K562 (cell line): ENCODE data around the gene LMNA. TPM values are rescaled to one million over a fixed set of nuclear protein-coding genes. Genes with fewer than 3 reads are reported as not detected.

Experiments used
- ARHGAP35 ChIP-seq: fragments of 450-650 bp; IDR thresholded peaks from 2 replicates; pipeline ENCODE4 v1.6.1; 2018; ENCODE audit not compliant: partially characterized antibody
- BACH1 ChIP-seq: fragments of 200-800 bp; sonication (Bioruptor generic); IDR thresholded peaks from 2 replicates; pipeline ENCODE4 v1.6.1; 2016; ENCODE audit warnings: missing genetic modification characterization, missing compliant biosample characterization
- BHLHE40 ChIP-seq: IDR thresholded peaks from 2 replicates; pipeline ENCODE4 v1.6.1; 2011; ENCODE audit warnings: low read length, improper control_type of control experiment
- CBX3 ChIP-seq, 2 experiments: IDR thresholded peaks; 1 replicate in 1 of 2; 2 replicates in 1 of 2; pipeline ENCODE4 v1.6.1; 2012; ENCODE audit warnings: inconsistent platforms in 2 of 2, low read length in 2 of 2, borderline replicate concordance in 1 of 2, control low read depth in 1 of 2
- HIVEP1 ChIP-seq: fragments of 250-450 bp; sonication (Bioruptor Pico); IDR thresholded peaks from 2 replicates; pipeline ENCODE4 v1.4.0; 2020; ENCODE audit warnings: mild to moderate bottlenecking
- MCM2 ChIP-seq: fragments of 450-650 bp; IDR thresholded peaks from 2 replicates; pipeline ENCODE4 v1.6.1; 2017; ENCODE audit warnings: low read depth, mild to moderate bottlenecking
- MTA2 ChIP-seq: fragments of 450-650 bp; IDR thresholded peaks from 2 replicates; pipeline ENCODE4 v1.6.1; 2016; ENCODE audit warnings: low read depth
- NR1H2 ChIP-seq: sonication (generic); formaldehyde crosslinking; IDR thresholded peaks from 2 replicates; pipeline ENCODE4 v1.4.0; 2020; ENCODE audit warnings: mild to moderate bottlenecking, missing genetic modification reagents
- RFX1 ChIP-seq: fragments of 450-650 bp; IDR thresholded peaks from 2 replicates; pipeline ENCODE4 v1.6.1; 2016; ENCODE audit warnings: mild to moderate bottlenecking, moderate library complexity
- SPI1 ChIP-seq: IDR thresholded peaks from 2 replicates; pipeline ENCODE4 v1.6.1; 2011; ENCODE audit warnings: low read depth, low read length, control low read depth, borderline replicate concordance
- SRF ChIP-seq, 2 experiments: fragments of 250-450, 450-650 bp in 1 of 2; sonication (Bioruptor Pico) in 1 of 2; sonication (generic) in 1 of 2; formaldehyde crosslinking; IDR thresholded peaks; 2 replicates each; pipeline versions ENCODE4 v1.5.0 to v1.5.1; 2020 to 2022; ENCODE audit warnings: mild to moderate bottlenecking in 1 of 2, missing genetic modification reagents in 1 of 2
- TEAD2 ChIP-seq: fragments of 450-650 bp; IDR thresholded peaks from 2 replicates; pipeline ENCODE4 v1.6.1; 2016; ENCODE audit warnings: missing genetic modification characterization, control low read depth, missing compliant biosample characterization
- ZC3H4 ChIP-seq: sonication (generic); formaldehyde crosslinking; IDR thresholded peaks from 2 replicates; pipeline ENCODE4 v1.9.0; 2021; ENCODE audit warnings: missing genetic modification reagents, borderline replicate concordance
- ZFP36 ChIP-seq: fragments of 150-350 bp; IDR thresholded peaks from 2 replicates; pipeline ENCODE4 v1.6.1; 2018; ENCODE audit warnings: low read length, low read depth; ENCODE audit not compliant: partially characterized antibody
- ZNF146 ChIP-seq: IDR thresholded peaks from one replicate; pipeline ENCODE4 v1.6.1; 2018; ENCODE audit warnings: missing compliant biosample characterization; ENCODE audit not compliant: unreplicated experiment
- ZNF197 ChIP-seq: fragments of 200-800 bp; sonication (Bioruptor generic); IDR thresholded peaks from 2 replicates; pipeline ENCODE4 v1.6.1; 2016; ENCODE audit warnings: low read depth, missing genetic modification characterization, missing compliant biosample characterization
- ZNF3 ChIP-seq: fragments of 250-450 bp; sonication (Bioruptor Pico); IDR thresholded peaks from 2 replicates; pipeline ENCODE4 v1.5.0; 2021; ENCODE audit warnings: mild to moderate bottlenecking, moderate library complexity
- ZNF324 ChIP-seq: fragments of 250-450 bp; sonication (Bioruptor Pico); IDR thresholded peaks from 2 replicates; pipeline ENCODE4 v1.4.0; 2020; ENCODE audit warnings: mild to moderate bottlenecking
- ZNF75A ChIP-seq: fragments of 450-650 bp; formaldehyde crosslinking; IDR thresholded peaks from 2 replicates; pipeline ENCODE4 v1.4.0; 2020; ENCODE audit warnings: mild to moderate bottlenecking
- polyA plus RNA-seq, 8 experiments: library from polyadenylated mRNA; depleted of rRNA in 4 of 8; stranded (reverse) in 5 of 8; unstranded in 3 of 8; fragments of >200 nt; fragmentation: Nextera tagmentation in 2 of 8; fragmentation: Illumina TruSeq in 1 of 8; extraction: Ambion mirVana in 2 of 8; extraction: Trizol in 1 of 8; gene quantifications; 2 replicates each; pipeline versions ENCODE4 v1.2.1 to v1.2.3, GENCODE V29; 2011 to 2014; ENCODE audit warnings: inconsistent platforms in 1 of 8, missing spikeins in 1 of 8
- total RNA-seq, 7 experiments: library from RNA; depleted of rRNA in 6 of 7; stranded (reverse); fragments of >200 nt in 6 of 7; fragmentation: Illumina TruSeq in 2 of 7; extraction: Trizol in 2 of 7; gene quantifications; 2 replicates each; pipeline versions ENCODE4 v1.2.1 to v1.2.3, GENCODE V29; 2011 to 2021; ENCODE audit warnings: low replicate concordance in 1 of 7
- TF ChIP-seq, protein P1 (sequence below): sonication (generic); IDR thresholded peaks from 2 replicates; pipeline ENCODE4 v1.6.1; 2016
- TF ChIP-seq, protein P2 (sequence below): IDR thresholded peaks from 3 replicates; pipeline ENCODE4 v1.6.1; 2011; ENCODE audit warnings: borderline replicate concordance, mild to moderate bottlenecking, moderate library complexity; ENCODE audit not compliant: insufficient read length; ENCODE audit errors: extremely low read depth
- TF ChIP-seq, protein P3 (sequence below): fragments of 250-450 bp; sonication (Bioruptor Pico); IDR thresholded peaks from 2 replicates; pipeline ENCODE4 v1.5.1; 2021; ENCODE audit warnings: mild to moderate bottlenecking
- TF ChIP-seq, protein P4 (sequence below): fragments of 450-650 bp; formaldehyde crosslinking; conservative IDR thresholded peaks from 2 replicates; pipeline ENCODE4 v1.4.0; 2022; ENCODE audit warnings: mild to moderate bottlenecking, missing genetic modification characterization

LMNA gene
- total and polyA plus RNA-seq, 9 of the 15 experiments (the other 6 are each of a cell fraction or from before 2014, with no cell fraction given): 1.00 to 347 (median 88.2) TPM

DNA sequence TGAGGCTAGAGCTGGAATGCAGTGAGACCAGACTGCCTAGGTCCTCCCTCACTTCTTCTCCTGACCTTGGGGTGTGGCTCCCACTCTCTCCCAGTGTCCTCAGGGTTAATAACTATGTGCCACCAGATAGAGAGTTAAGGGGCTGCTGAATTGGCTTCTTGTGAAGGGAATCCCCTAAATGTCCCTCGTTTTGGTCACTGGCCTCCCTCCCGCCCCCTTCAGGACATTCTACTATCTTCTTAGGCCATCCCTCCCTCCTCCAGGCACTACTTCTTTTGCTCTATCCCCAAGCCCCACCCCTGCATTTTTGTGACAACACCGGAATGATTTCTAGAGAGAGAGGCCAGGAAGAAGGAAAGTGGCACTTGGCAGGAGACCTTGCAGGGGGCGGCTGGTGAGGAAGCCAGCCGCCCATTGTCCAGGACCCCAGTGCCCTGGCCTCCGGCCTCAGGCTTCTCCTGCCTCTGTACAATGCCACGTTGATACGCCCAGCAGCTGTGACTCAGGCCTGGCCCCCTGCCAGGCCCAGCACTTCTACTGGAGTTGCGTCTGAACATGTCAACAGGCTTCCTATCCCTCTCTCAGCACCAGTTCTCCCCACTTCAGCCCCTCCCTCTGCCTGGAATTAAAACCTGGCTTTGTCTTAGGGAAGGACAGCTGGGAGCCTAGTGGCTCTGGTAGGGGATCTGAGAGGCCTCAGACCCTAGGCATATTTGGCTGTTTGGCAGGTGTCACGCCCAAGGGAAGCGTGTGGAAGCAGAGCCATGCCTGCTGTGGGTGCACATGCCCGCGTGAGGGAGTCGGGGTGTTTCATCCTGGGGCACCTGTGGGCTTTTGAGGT, 9.1 kb downstream of the LMNA start (continued):
- TF ChIP-seq TEAD2 (no peak), BACH1 (tag) (no peak), SPI1 (0 out of 2 replicates have a peak, but pooled peaks have one; percentile 8), ZNF197 (no peak), MCM2 (no peak), ARHGAP35 (no peak), ZNF146 (CRISPR knock-in tag) (no peak), ZNF3 (no peak), ZNF324 (CRISPR knock-in tag) (no peak), NR1H2 (no peak), BHLHE40 (no peak), ZFP36 (no peak), MTA2 (no peak), SRF (CRISPR knock-in tag; IDR thresholded peaks at IDR 0.05) (no peak), ZC3H4 (CRISPR knock-in tag) (0 out of 2 replicates have a peak, but pooled peaks have one; percentile 42), HIVEP1 (CRISPR knock-in tag) (no peak), RFX1 (no peak), CBX3 (IDR thresholded peaks at IDR 0.05; ENCODE audit: borderline replicate concordance in 1 of 2, low read length in 2 of 2) (no peak), ZNF75A (CRISPR knock-in tag) (no peak)
- TF ChIP-seq, protein P1, sequence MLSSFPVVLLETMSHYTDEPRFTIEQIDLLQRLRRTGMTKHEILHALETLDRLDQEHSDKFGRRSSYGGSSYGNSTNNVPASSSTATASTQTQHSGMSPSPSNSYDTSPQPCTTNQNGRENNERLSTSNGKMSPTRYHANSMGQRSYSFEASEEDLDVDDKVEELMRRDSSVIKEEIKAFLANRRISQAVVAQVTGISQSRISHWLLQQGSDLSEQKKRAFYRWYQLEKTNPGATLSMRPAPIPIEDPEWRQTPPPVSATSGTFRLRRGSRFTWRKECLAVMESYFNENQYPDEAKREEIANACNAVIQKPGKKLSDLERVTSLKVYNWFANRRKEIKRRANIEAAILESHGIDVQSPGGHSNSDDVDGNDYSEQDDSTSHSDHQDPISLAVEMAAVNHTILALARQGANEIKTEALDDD: no peak
- TF ChIP-seq, protein P2, sequence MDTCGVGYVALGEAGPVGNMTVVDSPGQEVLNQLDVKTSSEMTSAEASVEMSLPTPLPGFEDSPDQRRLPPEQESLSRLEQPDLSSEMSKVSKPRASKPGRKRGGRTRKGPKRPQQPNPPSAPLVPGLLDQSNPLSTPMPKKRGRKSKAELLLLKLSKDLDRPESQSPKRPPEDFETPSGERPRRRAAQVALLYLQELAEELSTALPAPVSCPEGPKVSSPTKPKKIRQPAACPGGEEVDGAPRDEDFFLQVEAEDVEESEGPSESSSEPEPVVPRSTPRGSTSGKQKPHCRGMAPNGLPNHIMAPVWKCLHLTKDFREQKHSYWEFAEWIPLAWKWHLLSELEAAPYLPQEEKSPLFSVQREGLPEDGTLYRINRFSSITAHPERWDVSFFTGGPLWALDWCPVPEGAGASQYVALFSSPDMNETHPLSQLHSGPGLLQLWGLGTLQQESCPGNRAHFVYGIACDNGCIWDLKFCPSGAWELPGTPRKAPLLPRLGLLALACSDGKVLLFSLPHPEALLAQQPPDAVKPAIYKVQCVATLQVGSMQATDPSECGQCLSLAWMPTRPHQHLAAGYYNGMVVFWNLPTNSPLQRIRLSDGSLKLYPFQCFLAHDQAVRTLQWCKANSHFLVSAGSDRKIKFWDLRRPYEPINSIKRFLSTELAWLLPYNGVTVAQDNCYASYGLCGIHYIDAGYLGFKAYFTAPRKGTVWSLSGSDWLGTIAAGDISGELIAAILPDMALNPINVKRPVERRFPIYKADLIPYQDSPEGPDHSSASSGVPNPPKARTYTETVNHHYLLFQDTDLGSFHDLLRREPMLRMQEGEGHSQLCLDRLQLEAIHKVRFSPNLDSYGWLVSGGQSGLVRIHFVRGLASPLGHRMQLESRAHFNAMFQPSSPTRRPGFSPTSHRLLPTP: no peak
- TF ChIP-seq, protein P3, sequence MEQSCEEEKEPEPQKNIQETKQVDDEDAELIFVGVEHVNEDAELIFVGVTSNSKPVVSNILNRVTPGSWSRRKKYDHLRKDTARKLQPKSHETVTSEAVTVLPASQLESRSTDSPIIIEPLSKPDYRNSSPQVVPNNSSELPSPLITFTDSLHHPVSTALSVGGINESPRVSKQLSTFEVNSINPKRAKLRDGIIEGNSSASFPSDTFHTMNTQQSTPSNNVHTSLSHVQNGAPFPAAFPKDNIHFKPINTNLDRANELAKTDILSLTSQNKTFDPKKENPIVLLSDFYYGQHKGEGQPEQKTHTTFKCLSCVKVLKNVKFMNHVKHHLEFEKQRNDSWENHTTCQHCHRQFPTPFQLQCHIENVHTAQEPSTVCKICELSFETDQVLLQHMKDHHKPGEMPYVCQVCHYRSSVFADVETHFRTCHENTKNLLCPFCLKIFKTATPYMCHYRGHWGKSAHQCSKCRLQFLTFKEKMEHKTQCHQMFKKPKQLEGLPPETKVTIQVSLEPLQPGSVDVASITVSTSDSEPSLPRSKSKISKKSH: no peak
- TF ChIP-seq, protein P4, sequence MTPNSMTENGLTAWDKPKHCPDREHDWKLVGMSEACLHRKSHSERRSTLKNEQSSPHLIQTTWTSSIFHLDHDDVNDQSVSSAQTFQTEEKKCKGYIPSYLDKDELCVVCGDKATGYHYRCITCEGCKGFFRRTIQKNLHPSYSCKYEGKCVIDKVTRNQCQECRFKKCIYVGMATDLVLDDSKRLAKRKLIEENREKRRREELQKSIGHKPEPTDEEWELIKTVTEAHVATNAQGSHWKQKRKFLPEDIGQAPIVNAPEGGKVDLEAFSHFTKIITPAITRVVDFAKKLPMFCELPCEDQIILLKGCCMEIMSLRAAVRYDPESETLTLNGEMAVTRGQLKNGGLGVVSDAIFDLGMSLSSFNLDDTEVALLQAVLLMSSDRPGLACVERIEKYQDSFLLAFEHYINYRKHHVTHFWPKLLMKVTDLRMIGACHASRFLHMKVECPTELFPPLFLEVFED (CRISPR knock-in tag): no peak
